Vagina (tissue), 2 donors: Measurements from ENCODE around the gene RBM17. TPM values are rescaled to one million over a fixed set of nuclear protein-coding genes. Genes with fewer than 3 reads are reported as not detected.

Experiments
- DNase-seq, 2 donors: peaks; one replicate each; pipeline ENCODE4 v3.0.0-alpha.2; 2017; ENCODE audit errors: extremely low spot score in 2 of 2
- H3K27ac ChIP-seq: fragments of 200-600 bp; sonication (generic); one replicate; pipeline ENCODE4 v1.5.1; 2019
- H3K27me3 ChIP-seq: fragments of 200-600 bp; sonication (generic); one replicate; pipeline ENCODE4 v1.5.1; 2019
- H3K36me3 ChIP-seq, 2 donors: fragments of 200-600 bp; sonication (generic); one replicate each; pipeline ENCODE4 v1.5.1; 2017 to 2019
- H3K4me1 ChIP-seq: fragments of 200-600 bp; sonication (generic); one replicate; pipeline ENCODE4 v1.5.1; 2019
- H3K4me3 ChIP-seq, 2 donors: fragments of 200-600 bp; sonication (generic); 1 replicate in 1 of 2; 2 replicates in 1 of 2; pipeline ENCODE4 v1.5.1; 2016 to 2019
- H3K9me3 ChIP-seq: fragments of 200-600 bp; sonication (generic); one replicate; pipeline ENCODE4 v1.5.1; 2019
- POLR2A ChIP-seq, 2 donors: fragments of 450-650 bp; IDR thresholded peaks; one replicate each; pipeline ENCODE4 v1.6.1; 2017; ENCODE audit warnings: antibody characterized with exemption in 2 of 2, mild to moderate bottlenecking in 2 of 2, moderate library complexity in 2 of 2
- POLR2AphosphoS5 ChIP-seq, 2 donors: sonication (generic); formaldehyde crosslinking; IDR thresholded peaks; one replicate each; pipeline ENCODE4 v1.9.0; 2017; ENCODE audit warnings: antibody characterized with exemption in 2 of 2, mild to moderate bottlenecking in 2 of 2, low read depth in 1 of 2; ENCODE audit not compliant: insufficient read depth in 1 of 2
- intact Hi-C: fragments of 100-400 bp; cut with DNase I; formaldehyde crosslinking; loops from one replicate; pipeline ENCODE4 v1.15.1; 2023
- total RNA-seq: library from RNA; depleted of rRNA; stranded (reverse); fragments of >200 nt; gene quantifications from one replicate; pipeline ENCODE4 v1.2.3, GENCODE V29; 2016
- TF ChIP-seq, protein P1 (sequence below), 3 experiments: fragments of 450-650 bp in 2 of 3; fragments of 200-600 bp in 1 of 3; sonication (generic) in 1 of 3; IDR thresholded peaks; one replicate each; pipeline ENCODE4 v1.5.1; 2017 to 2019; ENCODE audit warnings: antibody characterized with exemption in 3 of 3, mild to moderate bottlenecking in 2 of 3, moderate library complexity in 2 of 3

RBM17 gene
- total RNA-seq, 1 donor from 2014 or later: 50.6 TPM

DNA sequence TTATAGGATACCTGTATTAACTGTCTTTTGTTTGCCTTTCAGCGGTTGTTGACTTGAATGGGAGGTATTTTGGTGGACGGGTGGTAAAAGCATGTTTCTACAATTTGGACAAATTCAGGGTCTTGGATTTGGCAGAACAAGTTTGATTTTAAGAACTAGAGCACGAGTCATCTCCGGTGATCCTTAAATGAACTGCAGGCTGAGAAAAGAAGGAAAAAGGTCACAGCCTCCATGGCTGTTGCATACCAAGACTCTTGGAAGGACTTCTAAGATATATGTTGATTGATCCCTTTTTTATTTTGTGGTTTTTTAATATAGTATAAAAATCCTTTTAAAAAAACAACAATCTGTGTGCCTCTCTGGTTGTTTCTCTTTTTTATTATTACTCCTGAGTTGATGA, 26.6 kb downstream of the RBM17 start:
- no peak for DNase-seq
- H3K4me1 ChIP-seq: peaks cover 19% of the 10 kb centered on the region
- no peaks in the 10 kb centered on the region for H3K9me3 ChIP-seq
- peak overlapping the region; percentile 7 for H3K27ac ChIP-seq
- peaks cover 0 to 49% of the 10 kb centered on the region in 2 donors for H3K36me3 ChIP-seq
- H3K27me3 ChIP-seq: no peaks in the 10 kb centered on the region
- intact Hi-C loops: loop anchor here (10.0 kb wide), 1 partner anchor 89 kb away; the partner anchor contains the start of gene PFKFB3
- H3K4me3 ChIP-seq: no peak overlapping the region
- TF ChIP-seq, protein P1, sequence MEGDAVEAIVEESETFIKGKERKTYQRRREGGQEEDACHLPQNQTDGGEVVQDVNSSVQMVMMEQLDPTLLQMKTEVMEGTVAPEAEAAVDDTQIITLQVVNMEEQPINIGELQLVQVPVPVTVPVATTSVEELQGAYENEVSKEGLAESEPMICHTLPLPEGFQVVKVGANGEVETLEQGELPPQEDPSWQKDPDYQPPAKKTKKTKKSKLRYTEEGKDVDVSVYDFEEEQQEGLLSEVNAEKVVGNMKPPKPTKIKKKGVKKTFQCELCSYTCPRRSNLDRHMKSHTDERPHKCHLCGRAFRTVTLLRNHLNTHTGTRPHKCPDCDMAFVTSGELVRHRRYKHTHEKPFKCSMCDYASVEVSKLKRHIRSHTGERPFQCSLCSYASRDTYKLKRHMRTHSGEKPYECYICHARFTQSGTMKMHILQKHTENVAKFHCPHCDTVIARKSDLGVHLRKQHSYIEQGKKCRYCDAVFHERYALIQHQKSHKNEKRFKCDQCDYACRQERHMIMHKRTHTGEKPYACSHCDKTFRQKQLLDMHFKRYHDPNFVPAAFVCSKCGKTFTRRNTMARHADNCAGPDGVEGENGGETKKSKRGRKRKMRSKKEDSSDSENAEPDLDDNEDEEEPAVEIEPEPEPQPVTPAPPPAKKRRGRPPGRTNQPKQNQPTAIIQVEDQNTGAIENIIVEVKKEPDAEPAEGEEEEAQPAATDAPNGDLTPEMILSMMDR (IDR thresholded peaks at IDR 0.05): no peak
- TF ChIP-seq POLR2A (IDR thresholded peaks at IDR 0.05) (no peak), POLR2AphosphoS5 (IDR thresholded peaks at IDR 0.05; ENCODE audit: insufficient read depth in 1 of 2, low read depth in 1 of 2) (no peak)

DNA sequence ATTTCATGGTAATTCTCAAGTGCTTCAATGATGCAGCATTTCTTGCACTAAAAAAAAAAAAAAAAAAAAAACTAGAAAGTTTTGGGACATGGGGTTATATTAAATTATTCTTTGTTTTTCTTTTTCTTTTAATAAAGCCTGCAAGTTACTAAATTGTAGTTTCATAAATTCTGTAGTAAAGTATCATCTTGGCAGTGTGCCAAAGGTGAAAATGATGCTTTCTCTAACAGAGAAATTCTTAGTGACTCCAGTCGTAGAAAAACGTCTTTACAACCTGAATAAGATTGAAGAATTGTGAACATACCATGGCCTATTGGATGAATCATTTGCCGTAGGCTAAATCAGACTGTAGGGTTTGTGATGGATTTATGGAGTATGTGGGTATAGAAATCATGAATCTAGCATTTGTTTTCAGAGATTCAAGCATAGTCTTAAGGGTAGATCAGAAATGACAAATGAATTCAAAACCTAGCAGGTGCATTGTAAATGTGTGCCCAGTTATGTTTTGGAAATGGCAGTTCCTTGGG, 27.1 kb downstream of the RBM17 start:
- H3K36me3 ChIP-seq: peaks cover 0 to 44% of the 10 kb centered on the region in 2 donors
- peaks cover 24% of the 10 kb centered on the region for H3K4me1 ChIP-seq
- H3K9me3 ChIP-seq: no peaks in the 10 kb centered on the region
- intact Hi-C loops: loop anchor here (10.0 kb wide), 1 partner anchor 89 kb away; the partner anchor contains the start of gene PFKFB3
- H3K4me3 ChIP-seq: no peak overlapping the region
- H3K27me3 ChIP-seq: no peaks in the 10 kb centered on the region
- H3K27ac ChIP-seq: no peak overlapping the region
- no peak for DNase-seq
- TF ChIP-seq POLR2AphosphoS5 (IDR thresholded peaks at IDR 0.05; ENCODE audit: insufficient read depth in 1 of 2, low read depth in 1 of 2) (no peak), POLR2A (IDR thresholded peaks at IDR 0.05) (no peak)
- TF ChIP-seq, protein P1 (IDR thresholded peaks at IDR 0.05): no peak

DNA sequence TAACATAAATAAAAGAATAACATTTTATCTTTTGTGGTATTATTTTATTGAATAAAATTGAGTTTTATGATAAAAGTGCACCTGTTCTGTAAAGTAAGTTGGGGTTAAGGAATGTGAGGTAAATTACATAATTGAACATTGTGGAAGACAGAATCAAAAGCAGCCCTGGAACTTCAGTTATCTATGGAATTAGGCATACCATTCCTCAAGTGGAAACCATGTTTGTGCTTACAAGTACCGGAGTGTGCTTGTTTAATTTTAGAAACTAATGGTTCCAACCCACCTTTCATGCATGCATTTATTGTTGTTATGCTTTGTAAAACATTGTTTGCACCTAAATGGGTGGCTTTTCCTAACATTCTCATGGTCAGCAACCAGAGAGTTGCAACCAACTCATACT, 28.0 kb downstream of the RBM17 start:
- no peaks in the 10 kb centered on the region for H3K9me3 ChIP-seq
- H3K27ac ChIP-seq: no peak overlapping the region
- no peak for DNase-seq
- no peaks in the 10 kb centered on the region for H3K27me3 ChIP-seq
- peaks cover 0 to 36% of the 10 kb centered on the region in 2 donors for H3K36me3 ChIP-seq
- intact Hi-C loops: loop anchor here (10.0 kb wide), 1 partner anchor 88 kb away; the partner anchor contains the start of gene PFKFB3
- peaks cover 28% of the 10 kb centered on the region for H3K4me1 ChIP-seq
- TF ChIP-seq POLR2AphosphoS5 (IDR thresholded peaks at IDR 0.05; ENCODE audit: insufficient read depth in 1 of 2, low read depth in 1 of 2) (no peak), POLR2A (IDR thresholded peaks at IDR 0.05) (no peak)
- TF ChIP-seq, protein P1 (IDR thresholded peaks at IDR 0.05): no peak
- H3K4me3 ChIP-seq: no peak overlapping the region

DNA sequence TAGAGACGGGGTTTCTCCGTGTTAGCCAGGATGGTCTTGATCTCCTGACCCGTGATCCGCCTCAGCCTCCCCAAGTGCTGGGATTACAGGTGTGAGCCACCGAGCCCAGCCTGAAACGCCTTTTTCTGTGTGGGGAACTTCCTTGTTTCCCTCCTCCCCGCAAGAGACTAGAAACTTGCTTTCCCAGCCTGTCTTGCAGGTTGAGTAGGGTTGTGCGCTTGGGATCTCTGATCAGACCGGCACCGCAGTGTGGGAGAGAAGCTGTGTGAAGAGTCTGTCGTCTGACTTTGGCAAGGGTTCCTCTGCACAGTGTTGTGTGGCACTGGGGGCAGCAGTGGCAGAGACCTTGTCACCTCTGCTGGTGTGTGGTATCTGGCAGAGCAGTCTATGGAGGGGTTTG, 28.9 kb downstream of the RBM17 start:
- peaks cover 0 to 27% of the 10 kb centered on the region in 2 donors for H3K36me3 ChIP-seq
- no peaks in the 10 kb centered on the region for H3K27me3 ChIP-seq
- H3K27ac ChIP-seq: no peak overlapping the region
- no peak overlapping the region for H3K4me3 ChIP-seq
- H3K4me1 ChIP-seq: peaks cover 28% of the 10 kb centered on the region
- no peaks in the 10 kb centered on the region for H3K9me3 ChIP-seq
- no peak for DNase-seq
- TF ChIP-seq POLR2AphosphoS5 (IDR thresholded peaks at IDR 0.05; ENCODE audit: insufficient read depth in 1 of 2, low read depth in 1 of 2) (no peak), POLR2A (IDR thresholded peaks at IDR 0.05) (no peak)
- TF ChIP-seq, protein P1 (IDR thresholded peaks at IDR 0.05): no peak
- intact Hi-C loops: loop anchor here (10.0 kb wide), 1 partner anchor 87 kb away; the partner anchor contains the start of gene PFKFB3

DNA sequence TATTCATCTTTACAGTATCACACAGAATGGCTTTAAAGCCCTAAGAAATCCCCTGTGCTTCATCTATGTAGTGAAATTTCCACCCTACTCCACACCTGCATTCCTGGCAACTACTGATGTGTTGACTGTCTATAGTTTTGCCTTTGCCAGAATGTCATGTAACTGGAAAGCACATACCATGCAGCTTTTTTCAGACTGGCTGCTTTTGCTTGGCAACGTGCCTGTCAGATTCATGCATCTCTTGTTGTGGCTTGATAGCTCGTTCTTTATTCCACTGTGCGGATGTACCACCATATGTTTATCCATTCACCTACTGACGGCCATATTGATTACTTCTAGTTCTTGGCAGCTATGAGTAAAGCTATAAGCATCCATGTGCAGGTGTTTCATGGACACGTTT, 30.6 kb downstream of the RBM17 start:
- Histone ChIP-seq H3K27me3 (no peaks in the 10 kb centered on the region), H3K36me3 (peaks cover 0 to 10% of the 10 kb centered on the region in 2 donors), H3K27ac (no peak overlapping the region), H3K4me1 (peaks cover 27% of the 10 kb centered on the region), H3K4me3 (no peak overlapping the region), H3K9me3 (no peaks in the 10 kb centered on the region)
- TF ChIP-seq POLR2AphosphoS5 (IDR thresholded peaks at IDR 0.05; ENCODE audit: insufficient read depth in 1 of 2, low read depth in 1 of 2) (no peak), POLR2A (IDR thresholded peaks at IDR 0.05) (no peak)
- TF ChIP-seq, protein P1 (IDR thresholded peaks at IDR 0.05): no peak
- no peak for DNase-seq
- intact Hi-C loops: loop anchor here (10.0 kb wide), 1 partner anchor 85 kb away; the partner anchor contains the start of gene PFKFB3
